22Rv1 (cell line): ENCODE results near the gene ADAM12.

Source experiments
- H3K27ac ChIP-seq: fragments of 450-650 bp; 2 replicates; pipeline ENCODE4 v1.5.1; 2017
- ZFX ChIP-seq: fragments of 450-650 bp; IDR thresholded peaks from 2 replicates; pipeline ENCODE4 v1.6.1; 2017; ENCODE audit warnings: antibody characterized with exemption, borderline replicate concordance
- TF ChIP-seq, protein P1 (sequence below): fragments of 450-650 bp; IDR thresholded peaks from 2 replicates; pipeline ENCODE4 v1.5.1; 2017; ENCODE audit warnings: mild to moderate bottlenecking

The ADAM12 gene

DNA sequence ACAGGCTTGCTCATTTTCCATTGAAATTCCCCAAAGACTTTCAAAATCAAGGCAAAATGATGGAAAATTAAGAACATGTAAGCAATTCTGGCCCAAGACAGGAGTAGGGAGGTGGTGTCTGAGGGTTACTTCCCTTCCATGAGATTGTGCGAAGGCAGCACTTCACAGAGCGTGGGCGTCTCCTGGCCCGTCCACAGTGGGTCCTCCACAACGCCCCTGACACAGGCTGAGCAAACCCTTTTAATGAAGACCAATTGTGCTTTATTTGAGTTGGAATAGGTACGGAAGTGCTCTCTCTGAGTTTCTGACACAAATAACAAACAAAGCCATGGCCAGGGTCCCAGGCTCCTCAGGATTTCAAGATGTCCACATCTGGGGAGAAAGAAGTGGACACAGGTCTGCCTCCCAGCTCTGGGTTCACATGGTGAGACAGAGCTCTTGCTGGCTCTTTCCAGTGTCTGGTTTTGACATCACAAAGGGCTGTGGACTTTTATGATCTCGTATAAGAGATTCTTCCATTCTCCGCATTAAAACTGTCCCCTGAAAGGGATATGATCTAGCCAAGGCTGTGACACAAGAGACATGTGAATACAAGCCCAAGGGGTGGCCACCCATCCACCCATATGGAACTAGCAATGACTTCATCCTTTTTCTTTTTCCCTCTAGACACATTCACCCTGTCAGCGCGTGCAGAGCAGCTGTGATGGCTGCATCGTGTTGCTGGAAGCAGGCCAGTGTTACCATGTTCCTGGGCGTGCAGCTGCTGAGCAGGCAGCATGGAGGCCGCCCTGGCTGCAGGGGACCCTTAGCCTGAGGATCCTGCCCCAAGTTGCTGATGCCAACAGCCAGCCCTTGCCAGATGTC, 145.6 kb downstream of the ADAM12 start:
- no peak overlapping the region for H3K27ac ChIP-seq
- TF ChIP-seq ZFX, result no peak
- TF ChIP-seq, protein P1, sequence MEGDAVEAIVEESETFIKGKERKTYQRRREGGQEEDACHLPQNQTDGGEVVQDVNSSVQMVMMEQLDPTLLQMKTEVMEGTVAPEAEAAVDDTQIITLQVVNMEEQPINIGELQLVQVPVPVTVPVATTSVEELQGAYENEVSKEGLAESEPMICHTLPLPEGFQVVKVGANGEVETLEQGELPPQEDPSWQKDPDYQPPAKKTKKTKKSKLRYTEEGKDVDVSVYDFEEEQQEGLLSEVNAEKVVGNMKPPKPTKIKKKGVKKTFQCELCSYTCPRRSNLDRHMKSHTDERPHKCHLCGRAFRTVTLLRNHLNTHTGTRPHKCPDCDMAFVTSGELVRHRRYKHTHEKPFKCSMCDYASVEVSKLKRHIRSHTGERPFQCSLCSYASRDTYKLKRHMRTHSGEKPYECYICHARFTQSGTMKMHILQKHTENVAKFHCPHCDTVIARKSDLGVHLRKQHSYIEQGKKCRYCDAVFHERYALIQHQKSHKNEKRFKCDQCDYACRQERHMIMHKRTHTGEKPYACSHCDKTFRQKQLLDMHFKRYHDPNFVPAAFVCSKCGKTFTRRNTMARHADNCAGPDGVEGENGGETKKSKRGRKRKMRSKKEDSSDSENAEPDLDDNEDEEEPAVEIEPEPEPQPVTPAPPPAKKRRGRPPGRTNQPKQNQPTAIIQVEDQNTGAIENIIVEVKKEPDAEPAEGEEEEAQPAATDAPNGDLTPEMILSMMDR, result no peak

DNA sequence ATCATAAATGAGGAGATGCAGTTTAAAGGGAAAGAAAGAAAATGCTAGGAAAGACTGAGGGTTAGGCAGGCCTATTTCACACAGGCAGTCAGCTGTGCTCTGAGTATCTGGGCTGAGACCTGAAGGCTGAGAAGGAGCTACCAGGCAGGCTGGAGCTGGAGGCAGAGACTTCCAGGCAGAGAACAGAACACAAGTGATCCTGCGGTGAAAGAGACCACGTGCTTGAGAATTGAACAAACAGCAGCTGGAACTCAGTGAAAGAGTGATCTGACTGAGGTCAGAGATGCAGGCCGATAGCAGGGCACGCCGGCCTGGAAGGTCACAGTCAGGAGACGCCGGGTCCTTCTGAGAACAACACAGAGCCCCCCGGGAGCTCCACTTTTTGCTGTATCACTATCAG, 147.8 kb downstream of the ADAM12 start:
- TF ChIP-seq ZFX, result no peak
- TF ChIP-seq, protein P1, result no peak
- no peak overlapping the region for H3K27ac ChIP-seq

DNA sequence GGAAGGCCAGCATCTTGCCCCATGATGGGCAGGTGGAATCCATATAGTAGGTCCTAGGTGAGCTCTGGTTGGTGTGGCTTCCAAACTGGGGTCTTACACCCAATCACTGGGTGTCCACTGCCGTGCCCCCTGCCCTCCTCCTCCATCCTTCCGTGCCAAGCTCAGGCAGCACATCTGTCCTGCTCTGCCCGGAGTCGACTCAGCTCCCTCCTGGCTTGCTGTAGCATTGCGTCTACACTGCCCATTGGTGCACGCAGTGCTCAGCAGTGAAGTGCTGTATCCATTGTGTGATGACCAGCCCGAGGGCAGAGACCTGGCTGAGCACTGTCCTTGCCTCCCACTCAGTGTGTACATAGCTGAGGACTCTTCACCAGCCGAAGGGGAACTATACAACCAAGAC, 148.4 kb downstream of the ADAM12 start:
- no peak overlapping the region for H3K27ac ChIP-seq
- TF ChIP-seq ZFX, result no peak
- TF ChIP-seq, protein P1, result no peak

DNA sequence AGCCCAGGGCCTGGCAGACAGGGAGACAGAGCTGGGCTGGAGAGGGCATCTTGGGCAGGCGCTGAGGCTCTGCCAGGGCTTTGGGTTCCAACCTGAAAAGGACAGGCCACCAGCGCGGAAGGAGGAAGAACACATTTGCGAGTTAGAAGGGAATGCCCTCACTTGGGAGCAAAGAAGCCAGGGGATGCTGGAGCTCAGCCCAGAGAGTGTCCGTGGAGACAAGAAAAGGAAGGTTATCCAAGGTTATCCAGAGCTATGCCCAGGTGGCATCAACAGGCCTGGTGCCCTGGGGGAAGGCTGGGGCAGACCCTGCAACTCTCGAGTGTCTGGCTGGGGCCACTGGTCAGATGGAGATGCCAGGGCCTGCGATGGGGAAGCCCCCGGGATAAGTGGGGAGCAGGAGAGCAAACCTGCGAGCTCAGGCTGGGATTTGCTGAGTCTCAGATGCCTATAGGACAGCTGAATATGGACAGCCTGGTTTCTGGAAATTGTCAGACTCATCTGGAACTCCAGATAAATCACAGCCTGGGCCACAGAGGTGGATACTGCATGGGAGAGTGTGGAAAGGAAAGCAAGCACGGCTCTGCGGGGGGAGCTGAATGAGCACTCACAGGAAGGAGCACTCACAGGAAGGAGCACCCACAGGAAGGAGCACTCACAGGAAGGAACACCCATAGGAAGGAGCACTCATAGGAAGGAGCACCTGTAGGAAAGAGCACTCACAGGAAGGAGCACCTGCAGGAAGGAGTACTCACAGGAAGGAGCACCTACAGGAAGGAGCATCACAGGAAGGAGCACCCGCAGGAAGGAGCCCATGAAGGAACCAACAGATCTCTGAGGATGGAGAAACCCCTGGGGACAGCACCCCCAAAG, 152.1 kb downstream of the ADAM12 start:
- no peak overlapping the region for H3K27ac ChIP-seq

DNA sequence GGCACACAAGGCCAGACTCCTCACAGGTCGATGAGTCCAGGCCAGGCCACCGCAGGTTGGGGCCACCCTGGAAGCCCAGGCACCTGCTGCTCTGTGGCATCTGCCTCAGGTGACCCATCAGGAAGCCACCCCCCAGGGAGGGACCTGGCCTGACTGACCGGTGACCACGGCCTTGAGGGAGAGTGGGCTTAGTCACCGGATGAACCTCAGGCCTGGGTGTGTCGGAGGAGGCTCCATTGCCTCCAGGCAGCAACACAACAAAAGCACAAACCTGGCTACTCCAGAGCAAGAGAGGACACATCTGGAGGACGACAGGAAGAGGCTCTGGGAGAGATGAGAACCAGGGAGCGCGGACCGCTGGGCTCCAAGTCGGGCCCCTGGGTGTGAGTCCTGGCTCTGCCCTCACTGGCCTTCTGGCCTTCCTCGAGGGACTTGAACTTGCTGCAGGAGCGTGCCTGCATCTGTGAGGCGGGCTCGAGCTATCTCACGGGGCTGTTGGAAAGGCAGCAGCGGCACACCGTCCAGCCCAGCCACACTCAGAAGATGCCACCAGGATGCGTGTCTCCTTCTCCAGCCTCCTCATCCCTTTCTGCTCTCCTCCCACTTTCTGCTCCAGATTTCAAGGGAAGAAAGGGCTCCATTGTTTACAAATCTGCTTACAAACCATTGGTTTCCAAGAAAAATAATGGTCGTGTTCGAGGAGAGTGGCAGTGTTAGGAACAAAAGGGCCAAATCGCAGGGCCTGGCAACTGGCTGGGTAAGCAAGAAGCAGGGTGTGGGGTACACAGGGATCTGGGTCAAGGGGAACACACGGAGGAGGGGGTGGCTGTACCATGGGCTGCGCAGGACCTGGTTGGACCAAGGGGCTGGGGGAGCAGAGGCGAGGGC, 152.9 kb downstream of the ADAM12 start:
- no peak overlapping the region for H3K27ac ChIP-seq
- no peak for TF ChIP-seq ZFX
- TF ChIP-seq, protein P1, result no peak

More for the DNA sequence above, 152.1 kb downstream of the ADAM12 start:
- no peak for TF ChIP-seq ZFX
- TF ChIP-seq, protein P1, result no peak

DNA sequence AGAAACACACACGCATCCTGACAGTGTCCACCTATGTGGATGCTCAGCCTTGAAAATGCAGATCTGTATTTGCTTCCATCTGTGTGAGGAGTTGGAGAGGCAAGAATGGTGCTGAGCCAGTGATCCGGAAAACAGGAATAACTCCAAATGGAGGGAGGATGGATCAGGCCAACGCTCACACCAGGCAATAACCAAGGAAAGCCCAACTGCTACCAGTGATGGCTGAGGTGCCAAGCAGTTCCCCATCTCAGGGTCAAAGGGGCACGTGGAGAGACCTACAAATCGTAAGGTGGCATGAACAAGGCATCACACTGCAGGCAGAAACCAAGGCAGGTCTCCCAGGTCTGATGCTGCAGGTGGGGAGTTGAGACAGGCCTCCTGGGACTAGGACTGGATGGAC, 153.6 kb downstream of the ADAM12 start:
- TF ChIP-seq, protein P1, result no peak
- TF ChIP-seq ZFX, result no peak
- H3K27ac ChIP-seq, result no peak overlapping the region
